Measurements from ENCODE around the gene CWF19L1. TPM values are rescaled to one million over a fixed set of nuclear protein-coding genes. Genes with fewer than 3 reads are reported as not detected.
"Not testable (repeated sequence)": the region's sequence is repeated elsewhere in the genome, so short reads cannot be mapped to it uniquely, and the experiment has no call there.

The CWF19L1 gene
- total and polyA plus RNA-seq, 3 donors from 2014 or later = 27.0 to 34.8 (median 32.9) TPM

GRCh38 chr10:100306861-100307260 is 39.4 kb upstream of the CWF19L1 start:
- Histone ChIP-seq H3K9me3 (no peaks in the 10 kb centered on the region), H3K27ac (no peak overlapping the region), H3K27me3 (no peaks in the 10 kb centered on the region), H3K4me1 (no peaks in the 10 kb centered on the region), H3K4me3 (no peak overlapping the region), H3K36me3 (ENCODE audit: low read depth, missing control alignments) (no peaks in the 10 kb centered on the region)
- 92 to 96% methylated on average over 5 of the region's 5 CpGs for WGBS, 2 donors
- intact Hi-C loops (cut with DNase I; ENCODE audit: low total_unique reads) = no loop called here
- TF ChIP-seq CTCF (IDR thresholded peaks at IDR 0.05) (no peak), POLR2A (IDR thresholded peaks at IDR 0.05) (no peak)
- DNase-seq = no peak

- Histone ChIP-seq H3K4me3 (no peak overlapping the region), H3K9me3 (no peaks in the 10 kb centered on the region), H3K27ac (no peak overlapping the region), H3K27me3 (no peaks in the 10 kb centered on the region), H3K36me3 (ENCODE audit: low read depth, missing control alignments) (no peaks in the 10 kb centered on the region), H3K4me1 (no peaks in the 10 kb centered on the region)
- TF ChIP-seq POLR2A (IDR thresholded peaks at IDR 0.05) (no peak), CTCF (IDR thresholded peaks at IDR 0.05) (no peak)
- DNase-seq = no peak
- 89 to 90% methylated on average over 3 of the region's 3 CpGs for WGBS, 2 donors
- intact Hi-C loops (cut with DNase I; ENCODE audit: low total_unique reads) = no loop called here
These were observed 37.0 kb upstream of the CWF19L1 start for GRCh38 chr10:100304414-100304813.

- H3K4me1 ChIP-seq = no peaks in the 10 kb centered on the region
- intact Hi-C loops (cut with DNase I; ENCODE audit: low total_unique reads) = no loop called here
- H3K27me3 ChIP-seq = no peaks in the 10 kb centered on the region
- TF ChIP-seq POLR2A (IDR thresholded peaks at IDR 0.05) (no peak), CTCF (IDR thresholded peaks at IDR 0.05) (peak; percentile 28 to 58 (median 56))
- WGBS, 2 donors = 37 to 41% methylated on average over 7 of the region's 7 CpGs
- no peak overlapping the region for H3K4me3 ChIP-seq
- H3K9me3 ChIP-seq = no peaks in the 10 kb centered on the region
- H3K36me3 ChIP-seq (ENCODE audit: low read depth, missing control alignments) = no peaks in the 10 kb centered on the region
- no peak for DNase-seq
- H3K27ac ChIP-seq = no peak overlapping the region
These were observed 36.4 kb upstream of the CWF19L1 start for GRCh38 chr10:100303724-100304319.

DNA sequence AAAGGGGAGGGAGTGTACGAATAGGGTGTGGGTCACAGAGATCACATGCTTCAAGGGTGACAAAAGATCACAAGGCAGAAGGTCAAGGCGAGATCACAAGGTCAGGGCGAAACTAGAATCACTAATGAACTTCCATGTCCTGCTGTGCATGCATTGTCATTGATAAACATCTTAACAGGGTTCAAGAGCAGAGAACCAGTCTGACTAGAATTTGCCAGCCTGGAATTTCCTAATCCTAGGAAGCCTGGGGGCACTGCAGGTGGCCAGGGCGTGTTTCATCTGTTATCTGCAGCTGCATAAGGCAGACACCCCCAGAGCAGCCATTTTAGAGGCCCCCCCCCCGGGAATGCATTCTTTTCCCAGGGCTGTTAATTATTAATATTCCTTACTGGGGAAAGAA is 33.7 kb upstream of the CWF19L1 start:
- H3K9me3 ChIP-seq; H3K4me3 ChIP-seq; DNase-seq; H3K36me3 ChIP-seq (ENCODE audit: low read depth, missing control alignments); H3K27ac ChIP-seq; H3K4me1 ChIP-seq; intact Hi-C loops (cut with DNase I; ENCODE audit: low total_unique reads); H3K27me3 ChIP-seq: not testable (repeated sequence)
- 65 to 80% methylated on average over 5 of the region's 5 CpGs for WGBS, 2 donors

GRCh38 chr10:100297242-100297641 is 29.8 kb upstream of the CWF19L1 start:
- Histone ChIP-seq H3K4me1 (no peaks in the 10 kb centered on the region), H3K4me3 (no peak overlapping the region), H3K36me3 (ENCODE audit: low read depth, missing control alignments) (no peaks in the 10 kb centered on the region), H3K27me3 (no peaks in the 10 kb centered on the region), H3K27ac (no peak overlapping the region), H3K9me3 (no peaks in the 10 kb centered on the region)
- no peak for DNase-seq
- WGBS, 2 donors = 75 to 83% methylated on average over 9 of the region's 9 CpGs
- intact Hi-C loops (cut with DNase I; ENCODE audit: low total_unique reads) = no loop called here
- TF ChIP-seq POLR2A (IDR thresholded peaks at IDR 0.05) (no peak), CTCF (IDR thresholded peaks at IDR 0.05) (no peak)

Data from testis (tissue), 3 donors.